Neural cell (in vitro differentiated cells): ENCODE results near the gene EIF3B. TPM values are rescaled to one million over a fixed set of nuclear protein-coding genes. Genes with fewer than 3 reads are reported as not detected.

ENCODE experiments used
- H2AFZ ChIP-seq: fragments of 200-600, 300-800 bp; sonication (generic), shearing (Covaris generic); 2 replicates; pipeline ENCODE4 v1.6.0; 2014; ENCODE audit warnings: low read depth, mild to moderate bottlenecking, antibody characterized with exemption, low read length, moderate library complexity
- H3F3A ChIP-seq: fragments of 200-600 bp; shearing (Covaris generic); 2 replicates; pipeline ENCODE4 v1.6.1; 2016; ENCODE audit warnings: mild to moderate bottlenecking, moderate library complexity, mixed read lengths, antibody characterized with exemption, low read length; ENCODE audit not compliant: insufficient read depth, poor library complexity, severe bottlenecking
- H3K27ac ChIP-seq: fragments of 200-600, 300-800 bp; sonication (generic), shearing (Covaris generic); 2 replicates; pipeline ENCODE4 v1.5.1; 2014; ENCODE audit warnings: mild to moderate bottlenecking, low read length, moderate library complexity
- H3K27me3 ChIP-seq: fragments of 300-800, 200-600 bp; sonication (generic), shearing (Covaris generic); 2 replicates; pipeline ENCODE4 v1.6.0; 2014; ENCODE audit warnings: mild to moderate bottlenecking, low read depth, low read length, moderate library complexity; ENCODE audit not compliant: insufficient read depth
- H3K36me3 ChIP-seq: fragments of 300-800, 200-600 bp; sonication (generic), shearing (Covaris generic); 2 replicates; pipeline ENCODE4 v1.5.1; 2014; ENCODE audit warnings: mild to moderate bottlenecking, antibody characterized with exemption, low read length, moderate library complexity; ENCODE audit not compliant: insufficient read depth
- H3K4me2 ChIP-seq: fragments of 300-800, 200-600 bp; sonication (generic), shearing (Covaris generic); 2 replicates; pipeline ENCODE4 v1.6.0; 2014; ENCODE audit warnings: mild to moderate bottlenecking, low read length
- H3K4me3 ChIP-seq: fragments of 300-800, 200-600 bp; sonication (generic), shearing (Covaris generic); 2 replicates; pipeline ENCODE4 v1.5.1; 2014; ENCODE audit warnings: mild to moderate bottlenecking, low read length, moderate library complexity
- H3K79me2 ChIP-seq: fragments of 200-600 bp; shearing (Covaris generic); replicated peaks from 2 replicates; pipeline ENCODE4 v1.6.0; 2014; ENCODE audit warnings: mild to moderate bottlenecking, low read length, moderate library complexity; ENCODE audit not compliant: insufficient read depth
- H3K9ac ChIP-seq: fragments of 300-800, 200-600 bp; sonication (generic), shearing (Covaris generic); 2 replicates; pipeline ENCODE4 v1.6.1; 2016; ENCODE audit warnings: mild to moderate bottlenecking, low read length, mixed read lengths
- H3K9me2 ChIP-seq: fragments of 200-600 bp; shearing (Covaris generic); 2 replicates; pipeline ENCODE4 v1.6.1; 2016; ENCODE audit warnings: mild to moderate bottlenecking, low read length, mixed read lengths; ENCODE audit not compliant: insufficient read depth
- H3K9me3 ChIP-seq: fragments of 200-600, 300-800 bp; sonication (generic), shearing (Covaris generic); 2 replicates; pipeline ENCODE4 v1.6.1; 2016; ENCODE audit warnings: mild to moderate bottlenecking, mixed run types, low read length, moderate library complexity, mixed read lengths
- H4K20me1 ChIP-seq: fragments of 200-600 bp; shearing (Covaris generic); 2 replicates; pipeline ENCODE4 v1.6.1; 2016; ENCODE audit warnings: mild to moderate bottlenecking, mixed run types; ENCODE audit not compliant: insufficient read depth
- EP300 ChIP-seq: fragments of 450-650 bp; conservative IDR thresholded peaks from 2 replicates; pipeline ENCODE4 v1.6.1; 2014; ENCODE audit warnings: antibody characterized with exemption, mild to moderate bottlenecking, moderate library complexity; ENCODE audit not compliant: poor library complexity, severe bottlenecking
- EZH2 ChIP-seq: fragments of 200-600, 300-800 bp; shearing (Covaris generic), sonication (generic); IDR thresholded peaks from 2 replicates; pipeline ENCODE4 v1.6.1; 2014; ENCODE audit warnings: antibody characterized with exemption, low read length, borderline replicate concordance, mild to moderate bottlenecking; ENCODE audit not compliant: insufficient read depth, poor library complexity, severe bottlenecking
- MXI1 ChIP-seq: fragments of 450-650 bp; conservative IDR thresholded peaks from 2 replicates; pipeline ENCODE4 v1.6.1; 2014; ENCODE audit warnings: antibody characterized with exemption, mild to moderate bottlenecking; ENCODE audit not compliant: poor library complexity, severe bottlenecking
- POLR2AphosphoS5 ChIP-seq: IDR thresholded peaks from 2 replicates; pipeline ENCODE4 v1.6.1; 2012
- RAD21 ChIP-seq: fragments of 450-650 bp; conservative IDR thresholded peaks from 2 replicates; pipeline ENCODE4 v1.6.1; 2014; ENCODE audit warnings: antibody characterized with exemption, mild to moderate bottlenecking, moderate library complexity
- SMC3 ChIP-seq: fragments of 450-650 bp; conservative IDR thresholded peaks from 2 replicates; pipeline ENCODE4 v1.6.1; 2014; ENCODE audit warnings: antibody characterized with exemption, mild to moderate bottlenecking, moderate library complexity; ENCODE audit not compliant: poor library complexity
- TAF1 ChIP-seq: IDR thresholded peaks from 2 replicates; pipeline ENCODE4 v1.6.1; 2012; ENCODE audit warnings: low read depth
- polyA plus RNA-seq: library from polyadenylated mRNA; depleted of rRNA; stranded (reverse); fragments of >200 nt; gene quantifications from 2 replicates; pipeline ENCODE4 v1.2.3, GENCODE V29; 2014
- TF ChIP-seq, protein P1 (sequence below): IDR thresholded peaks from 2 replicates; pipeline ENCODE4 v1.6.1; 2012; ENCODE audit warnings: borderline replicate concordance
- TF ChIP-seq, protein P2 (sequence below): fragments of 450-650 bp; IDR thresholded peaks from 2 replicates; pipeline ENCODE4 v1.5.1; 2014; ENCODE audit warnings: antibody characterized with exemption, mild to moderate bottlenecking, moderate library complexity; ENCODE audit not compliant: poor library complexity, severe bottlenecking

The EIF3B gene
- polyA plus RNA-seq, 1 donor from 2014 or later, result 65.1 TPM

GRCh38 chr7:2353113-2353935 is 1.3 kb upstream of the EIF3B start:
- peaks cover 32% of the 10 kb centered on the region for H3K79me2 ChIP-seq
- H2AFZ ChIP-seq, result peak overlapping the region; percentile 97
- no peaks in the 10 kb centered on the region for H4K20me1 ChIP-seq

DNA sequence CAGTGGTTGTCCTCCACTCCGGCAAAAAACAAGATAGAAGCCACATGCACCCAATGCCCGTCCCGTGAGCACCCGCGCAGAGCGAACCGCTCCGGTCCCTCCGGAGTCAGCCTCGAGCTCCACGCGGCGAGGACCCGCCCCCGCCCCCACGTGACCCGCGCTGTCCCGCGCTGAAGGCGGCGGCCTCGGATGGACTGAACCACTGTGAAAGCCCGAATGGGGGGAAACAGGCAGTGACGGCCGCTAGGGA is 766 bp upstream of the EIF3B start:
- no peaks in the 10 kb centered on the region for H3K9me2 ChIP-seq
- TF ChIP-seq SMC3 (peak; percentile 57), POLR2AphosphoS5 (peak; percentile 58), EP300 (no peak), RAD21 (peak; percentile 59)
- TF ChIP-seq, protein P1, sequence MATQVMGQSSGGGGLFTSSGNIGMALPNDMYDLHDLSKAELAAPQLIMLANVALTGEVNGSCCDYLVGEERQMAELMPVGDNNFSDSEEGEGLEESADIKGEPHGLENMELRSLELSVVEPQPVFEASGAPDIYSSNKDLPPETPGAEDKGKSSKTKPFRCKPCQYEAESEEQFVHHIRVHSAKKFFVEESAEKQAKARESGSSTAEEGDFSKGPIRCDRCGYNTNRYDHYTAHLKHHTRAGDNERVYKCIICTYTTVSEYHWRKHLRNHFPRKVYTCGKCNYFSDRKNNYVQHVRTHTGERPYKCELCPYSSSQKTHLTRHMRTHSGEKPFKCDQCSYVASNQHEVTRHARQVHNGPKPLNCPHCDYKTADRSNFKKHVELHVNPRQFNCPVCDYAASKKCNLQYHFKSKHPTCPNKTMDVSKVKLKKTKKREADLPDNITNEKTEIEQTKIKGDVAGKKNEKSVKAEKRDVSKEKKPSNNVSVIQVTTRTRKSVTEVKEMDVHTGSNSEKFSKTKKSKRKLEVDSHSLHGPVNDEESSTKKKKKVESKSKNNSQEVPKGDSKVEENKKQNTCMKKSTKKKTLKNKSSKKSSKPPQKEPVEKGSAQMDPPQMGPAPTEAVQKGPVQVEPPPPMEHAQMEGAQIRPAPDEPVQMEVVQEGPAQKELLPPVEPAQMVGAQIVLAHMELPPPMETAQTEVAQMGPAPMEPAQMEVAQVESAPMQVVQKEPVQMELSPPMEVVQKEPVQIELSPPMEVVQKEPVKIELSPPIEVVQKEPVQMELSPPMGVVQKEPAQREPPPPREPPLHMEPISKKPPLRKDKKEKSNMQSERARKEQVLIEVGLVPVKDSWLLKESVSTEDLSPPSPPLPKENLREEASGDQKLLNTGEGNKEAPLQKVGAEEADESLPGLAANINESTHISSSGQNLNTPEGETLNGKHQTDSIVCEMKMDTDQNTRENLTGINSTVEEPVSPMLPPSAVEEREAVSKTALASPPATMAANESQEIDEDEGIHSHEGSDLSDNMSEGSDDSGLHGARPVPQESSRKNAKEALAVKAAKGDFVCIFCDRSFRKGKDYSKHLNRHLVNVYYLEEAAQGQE, result no peak
- TF ChIP-seq, protein P2, sequence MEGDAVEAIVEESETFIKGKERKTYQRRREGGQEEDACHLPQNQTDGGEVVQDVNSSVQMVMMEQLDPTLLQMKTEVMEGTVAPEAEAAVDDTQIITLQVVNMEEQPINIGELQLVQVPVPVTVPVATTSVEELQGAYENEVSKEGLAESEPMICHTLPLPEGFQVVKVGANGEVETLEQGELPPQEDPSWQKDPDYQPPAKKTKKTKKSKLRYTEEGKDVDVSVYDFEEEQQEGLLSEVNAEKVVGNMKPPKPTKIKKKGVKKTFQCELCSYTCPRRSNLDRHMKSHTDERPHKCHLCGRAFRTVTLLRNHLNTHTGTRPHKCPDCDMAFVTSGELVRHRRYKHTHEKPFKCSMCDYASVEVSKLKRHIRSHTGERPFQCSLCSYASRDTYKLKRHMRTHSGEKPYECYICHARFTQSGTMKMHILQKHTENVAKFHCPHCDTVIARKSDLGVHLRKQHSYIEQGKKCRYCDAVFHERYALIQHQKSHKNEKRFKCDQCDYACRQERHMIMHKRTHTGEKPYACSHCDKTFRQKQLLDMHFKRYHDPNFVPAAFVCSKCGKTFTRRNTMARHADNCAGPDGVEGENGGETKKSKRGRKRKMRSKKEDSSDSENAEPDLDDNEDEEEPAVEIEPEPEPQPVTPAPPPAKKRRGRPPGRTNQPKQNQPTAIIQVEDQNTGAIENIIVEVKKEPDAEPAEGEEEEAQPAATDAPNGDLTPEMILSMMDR, result no peak
- H3K9ac ChIP-seq, result peak overlapping the region; percentile 93
- peak overlapping the region; percentile 98 for H3K27ac ChIP-seq
- H3K4me3 ChIP-seq, result peak overlapping the region; percentile 95
- H3K36me3 ChIP-seq, result no peaks in the 10 kb centered on the region
- peaks cover 35% of the 10 kb centered on the region for H3K79me2 ChIP-seq
- no peaks in the 10 kb centered on the region for H3F3A ChIP-seq
- H3K27me3 ChIP-seq, result no peaks in the 10 kb centered on the region
- H3K4me2 ChIP-seq, result peak overlapping the region; percentile 62
- peak overlapping the region; percentile 97 for H2AFZ ChIP-seq
- no peaks in the 10 kb centered on the region for H4K20me1 ChIP-seq
- no peaks in the 10 kb centered on the region for H3K9me3 ChIP-seq

More at GRCh38 chr7:2353113-2353935, 1.3 kb upstream of the EIF3B start:
- no peaks in the 10 kb centered on the region for H3K9me3 ChIP-seq
- peak overlapping the region; percentile 95 for H3K4me3 ChIP-seq
- H3K9me2 ChIP-seq, result no peaks in the 10 kb centered on the region
- peak overlapping the region; percentile 98 for H3K27ac ChIP-seq
- TF ChIP-seq POLR2AphosphoS5 (no peak), TAF1 (no peak), EZH2 (no peak), EP300 (no peak), MXI1 (peak; percentile 89)
- TF ChIP-seq, protein P1, result no peak
- H3K27me3 ChIP-seq, result no peaks in the 10 kb centered on the region
- peak overlapping the region; percentile 62 for H3K4me2 ChIP-seq
- H3K36me3 ChIP-seq, result no peaks in the 10 kb centered on the region
- H3F3A ChIP-seq, result no peaks in the 10 kb centered on the region
- H3K9ac ChIP-seq, result peak overlapping the region; percentile 93
